ENCODE measurements around the gene PFDN1.

Gene PFDN1

GRCh38 chr5:140258873-140259272 is 44.0 kb downstream of the PFDN1 start:
- no peak for DNase-seq (ENCODE audit: low read depth)

GRCh38 chr5:140258016-140258415 is 44.9 kb downstream of the PFDN1 start:
- no peak for DNase-seq (ENCODE audit: low read depth)

- no peak for DNase-seq (ENCODE audit: low read depth)
Observed at GRCh38 chr5:140256726-140257125, 46.2 kb downstream of the PFDN1 start.

- DNase-seq (ENCODE audit: low read depth), result no peak
Observed at GRCh38 chr5:140255460-140256157, 47.3 kb downstream of the PFDN1 start.

- DNase-seq (ENCODE audit: low read depth), result no peak
Observed at GRCh38 chr5:140253985-140254384, 48.9 kb downstream of the PFDN1 start.

- no peak for DNase-seq (ENCODE audit: low read depth)
Observed at GRCh38 chr5:140252470-140253126, 50.3 kb downstream of the PFDN1 start.

- DNase-seq (ENCODE audit: low read depth), result peak; percentile 23
Observed at GRCh38 chr5:140251527-140251973, 51.4 kb downstream of the PFDN1 start.

- DNase-seq (ENCODE audit: low read depth), result no peak
Observed at GRCh38 chr5:140250386-140250785, 52.5 kb downstream of the PFDN1 start.

- no peak for DNase-seq (ENCODE audit: low read depth)
Observed at GRCh38 chr5:140249536-140249935, 53.4 kb downstream of the PFDN1 start.

GRCh38 chr5:140248414-140248813 is 54.5 kb downstream of the PFDN1 start:
- DNase-seq (ENCODE audit: low read depth), result no peak

GRCh38 chr5:140246378-140247122 is 56.4 kb downstream of the PFDN1 start:
- DNase-seq (ENCODE audit: low read depth), result no peak

- DNase-seq (ENCODE audit: low read depth), result no peak
Observed at GRCh38 chr5:140245926-140246325, 57.0 kb downstream of the PFDN1 start.

GRCh38 chr5:140245341-140245740 is 57.6 kb downstream of the PFDN1 start:
- no peak for DNase-seq (ENCODE audit: low read depth)

GRCh38 chr5:140244525-140245025 is 58.3 kb downstream of the PFDN1 start:
- peak; percentile 56 for DNase-seq (ENCODE audit: low read depth)

- no peak for DNase-seq (ENCODE audit: low read depth)
Observed at GRCh38 chr5:140243706-140244250, 59.1 kb downstream of the PFDN1 start.

- DNase-seq (ENCODE audit: low read depth), result no peak
Observed at GRCh38 chr5:140242890-140243585, 59.9 kb downstream of the PFDN1 start.

GRCh38 chr5:140242099-140242498 is 60.8 kb downstream of the PFDN1 start:
- no peak for DNase-seq (ENCODE audit: low read depth)

- DNase-seq (ENCODE audit: low read depth), result no peak
Observed at GRCh38 chr5:140240987-140241706, 61.8 kb downstream of the PFDN1 start.

- DNase-seq (ENCODE audit: low read depth), result peak; percentile 40
Observed at GRCh38 chr5:140239939-140240700, 62.8 kb downstream of the PFDN1 start.

GRCh38 chr5:140239461-140239860 is 63.4 kb downstream of the PFDN1 start:
- DNase-seq (ENCODE audit: low read depth), result no peak
